ENCODE data around the gene GJB6. TPM values are rescaled to one million over a fixed set of nuclear protein-coding genes. Genes with fewer than 3 reads are reported as not detected.

GJB6 gene
- total RNA-seq, 1 donor from 2014 or later: 7.7 TPM

DNA sequence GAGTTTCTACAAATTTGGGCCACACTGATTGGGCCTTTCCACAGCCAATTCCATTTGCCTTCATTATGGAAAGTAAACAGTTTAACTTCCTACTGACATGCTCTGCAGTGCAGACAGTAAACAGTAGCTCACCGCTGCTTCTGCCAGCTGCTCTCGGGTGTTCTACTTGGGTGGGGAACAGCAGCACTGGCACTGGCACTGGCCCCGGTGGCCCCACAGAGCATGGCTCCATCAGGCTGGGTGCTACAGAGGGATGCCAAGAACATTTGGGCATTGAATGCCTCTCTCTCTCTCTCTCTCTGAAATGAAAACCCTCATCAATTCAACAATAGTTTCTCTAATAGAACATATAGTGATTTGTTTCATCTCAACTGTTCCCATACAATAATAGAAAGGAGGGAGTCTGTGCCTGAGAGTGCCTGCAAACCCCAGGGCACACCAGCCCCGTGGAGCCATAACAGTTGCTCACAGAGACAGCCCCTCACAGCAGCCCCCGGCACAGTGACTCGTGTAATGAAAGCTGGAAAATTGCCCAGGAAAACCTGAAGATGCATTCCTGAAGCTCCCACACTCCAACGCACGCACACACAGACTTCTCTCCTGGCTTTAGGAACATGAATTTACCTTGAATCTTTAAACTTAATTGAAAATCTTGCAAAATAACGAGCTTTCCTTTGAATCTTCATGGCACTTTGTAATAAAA, 38.2 kb upstream of the GJB6 start:
- no peak overlapping the region for H3K4me3 Mint-ChIP-seq
- H3K9me3 Mint-ChIP-seq: no peaks in the 10 kb centered on the region
- TF ChIP-seq, protein P1, sequence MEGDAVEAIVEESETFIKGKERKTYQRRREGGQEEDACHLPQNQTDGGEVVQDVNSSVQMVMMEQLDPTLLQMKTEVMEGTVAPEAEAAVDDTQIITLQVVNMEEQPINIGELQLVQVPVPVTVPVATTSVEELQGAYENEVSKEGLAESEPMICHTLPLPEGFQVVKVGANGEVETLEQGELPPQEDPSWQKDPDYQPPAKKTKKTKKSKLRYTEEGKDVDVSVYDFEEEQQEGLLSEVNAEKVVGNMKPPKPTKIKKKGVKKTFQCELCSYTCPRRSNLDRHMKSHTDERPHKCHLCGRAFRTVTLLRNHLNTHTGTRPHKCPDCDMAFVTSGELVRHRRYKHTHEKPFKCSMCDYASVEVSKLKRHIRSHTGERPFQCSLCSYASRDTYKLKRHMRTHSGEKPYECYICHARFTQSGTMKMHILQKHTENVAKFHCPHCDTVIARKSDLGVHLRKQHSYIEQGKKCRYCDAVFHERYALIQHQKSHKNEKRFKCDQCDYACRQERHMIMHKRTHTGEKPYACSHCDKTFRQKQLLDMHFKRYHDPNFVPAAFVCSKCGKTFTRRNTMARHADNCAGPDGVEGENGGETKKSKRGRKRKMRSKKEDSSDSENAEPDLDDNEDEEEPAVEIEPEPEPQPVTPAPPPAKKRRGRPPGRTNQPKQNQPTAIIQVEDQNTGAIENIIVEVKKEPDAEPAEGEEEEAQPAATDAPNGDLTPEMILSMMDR (conservative IDR thresholded peaks at IDR 0.05): no peak
- H3K27ac Mint-ChIP-seq: peak overlapping the region; percentile 41
- no peak for DNase-seq (ENCODE audit: extremely low spot score, unreplicated experiment)
- no peaks in the 10 kb centered on the region for H3K27me3 Mint-ChIP-seq
- no peaks in the 10 kb centered on the region for H3K36me3 Mint-ChIP-seq
- H3K4me1 Mint-ChIP-seq (ENCODE audit: unreplicated experiment): peaks cover 13% of the 10 kb centered on the region

- Mint-ChIP-seq H3K27ac (no peak overlapping the region), H3K36me3 (no peaks in the 10 kb centered on the region), H3K9me3 (no peaks in the 10 kb centered on the region), H3K4me3 (no peak overlapping the region), H3K27me3 (no peaks in the 10 kb centered on the region), H3K4me1 (ENCODE audit: unreplicated experiment) (peaks cover 4% of the 10 kb centered on the region)
- TF ChIP-seq, protein P1 (conservative IDR thresholded peaks at IDR 0.05): no peak
- DNase-seq (ENCODE audit: extremely low spot score, unreplicated experiment): no peak
Observed at GRCh38 chr13:20264271-20265018, 32.3 kb upstream of the GJB6 start.

GRCh38 chr13:20263393-20264044, 31.4 kb upstream of the GJB6 start:
- Mint-ChIP-seq H3K4me1 (ENCODE audit: unreplicated experiment) (peaks cover 4% of the 10 kb centered on the region), H3K27ac (no peak overlapping the region), H3K9me3 (no peaks in the 10 kb centered on the region), H3K36me3 (no peaks in the 10 kb centered on the region), H3K4me3 (no peak overlapping the region), H3K27me3 (no peaks in the 10 kb centered on the region)
- no peak for DNase-seq (ENCODE audit: extremely low spot score, unreplicated experiment)
- TF ChIP-seq, protein P1 (conservative IDR thresholded peaks at IDR 0.05): no peak

DNA sequence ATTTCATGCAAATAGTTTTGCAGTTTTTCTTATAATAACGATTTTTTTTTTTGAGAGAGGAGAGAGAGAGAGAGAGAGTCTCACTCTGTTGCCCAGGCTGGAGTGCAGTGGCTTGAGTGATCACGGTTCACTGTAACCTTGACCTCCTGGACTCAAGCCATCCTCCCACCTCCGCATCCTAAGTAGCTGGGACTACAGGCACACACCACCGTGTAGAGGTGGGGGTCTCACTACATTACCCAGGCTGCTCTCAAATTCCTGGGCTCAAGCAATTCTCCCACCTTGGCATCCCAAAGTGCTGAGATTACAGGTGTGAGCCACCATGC, 26.8 kb upstream of the GJB6 start:
- DNase-seq (ENCODE audit: extremely low spot score, unreplicated experiment): no peak
- Mint-ChIP-seq H3K27ac (peak overlapping the region; percentile 10), H3K36me3 (no peaks in the 10 kb centered on the region), H3K4me3 (no peak overlapping the region), H3K27me3 (no peaks in the 10 kb centered on the region), H3K4me1 (ENCODE audit: unreplicated experiment) (peaks cover 4% of the 10 kb centered on the region), H3K9me3 (no peaks in the 10 kb centered on the region)
- TF ChIP-seq, protein P1 (conservative IDR thresholded peaks at IDR 0.05): no peak

DNA sequence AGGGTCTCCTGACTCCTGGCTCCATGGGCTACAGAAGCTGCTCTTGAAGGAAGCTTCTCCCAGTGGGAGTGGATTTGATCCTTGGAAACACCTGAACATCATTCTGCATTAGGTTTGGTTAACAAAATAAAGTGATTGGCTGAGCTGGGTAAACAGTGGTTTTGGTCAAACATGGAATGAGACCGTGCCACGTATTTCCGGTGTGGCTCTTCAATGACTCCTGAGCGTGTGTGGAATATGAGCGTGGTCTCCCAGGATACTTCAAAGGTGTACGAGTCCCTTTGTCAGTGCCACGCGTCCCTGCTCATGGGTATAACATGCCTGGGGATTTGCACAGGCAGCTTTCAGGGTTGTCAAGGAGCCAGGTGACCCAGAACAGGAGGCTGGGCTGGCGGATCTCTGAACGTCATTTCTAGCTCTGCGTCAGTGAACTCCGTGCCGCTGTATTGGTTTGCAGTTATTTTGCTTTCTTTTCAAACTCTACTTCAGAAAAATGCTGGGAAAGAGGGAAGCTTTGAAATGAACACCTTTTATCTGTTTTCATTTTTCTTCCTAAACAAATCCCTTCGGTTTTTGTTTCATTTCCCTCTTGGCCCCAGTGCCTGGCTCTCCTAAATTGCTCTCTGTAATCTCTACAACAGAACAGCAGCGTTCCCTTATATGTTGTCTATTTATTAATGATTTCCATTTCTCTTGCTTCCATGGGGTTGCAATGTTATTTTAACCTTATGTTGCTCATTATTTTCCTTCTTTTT, 26.3 kb upstream of the GJB6 start:
- Mint-ChIP-seq H3K27ac (peak overlapping the region; percentile 10), H3K4me3 (no peak overlapping the region), H3K9me3 (no peaks in the 10 kb centered on the region), H3K36me3 (no peaks in the 10 kb centered on the region), H3K4me1 (ENCODE audit: unreplicated experiment) (peaks cover 2% of the 10 kb centered on the region), H3K27me3 (no peaks in the 10 kb centered on the region)
- DNase-seq (ENCODE audit: extremely low spot score, unreplicated experiment): no peak
- TF ChIP-seq, protein P1 (conservative IDR thresholded peaks at IDR 0.05): no peak

Measured in type B pancreatic cell (in vitro differentiated cells).